ENCODE measurements around the gene APC. TPM values are rescaled to one million over a fixed set of nuclear protein-coding genes. Genes with fewer than 3 reads are reported as not detected.

The APC gene
- total and polyA plus RNA-seq, 2 donors (not counting 3 experiments of a cell fraction or from before 2014, with no cell fraction given), result 11.2 to 39.6 TPM

- Histone ChIP-seq H3K9me1 (replicated peaks; ENCODE audit: control insufficient read depth, extremely low read depth, insufficient read depth, low read length) (no peaks in the 10 kb centered on the region), H4K20me1 (replicated peaks; ENCODE audit: control insufficient read depth, extremely low read depth, insufficient read depth, low read length) (no peaks in the 10 kb centered on the region), H3K4me1 (ENCODE audit: control insufficient read depth, extremely low read depth, insufficient read depth, low read length) (no peaks in the 10 kb centered on the region), H3K9ac (replicated peaks; ENCODE audit: extremely low read depth, insufficient read depth, low read length) (no peak overlapping the region), H3K27me3 (ENCODE audit: control insufficient read depth in 2 of 2, insufficient read depth in 2 of 2, low read length in 2 of 2) (no peaks in the 10 kb centered on the region), H2AFZ (ENCODE audit: low read depth, low read length) (no peak overlapping the region), H3K4me2 (ENCODE audit: insufficient read depth, low read length) (no peak overlapping the region), H3K36me3 (ENCODE audit: control insufficient read depth in 2 of 2, extremely low read depth in 1 of 2, insufficient read depth in 2 of 2, low read length in 2 of 2) (no peaks in the 10 kb centered on the region), H3K79me2 (ENCODE audit: control insufficient read depth, insufficient read depth, low read length) (no peaks in the 10 kb centered on the region), H3K9me3 (replicated peaks; ENCODE audit: control insufficient read depth, insufficient read depth, low read length) (no peaks in the 10 kb centered on the region), H3K4me3 (replicated peaks in 1 of 3; ENCODE audit: insufficient read depth in 1 of 3, low read depth in 1 of 3, low read length in 3 of 3) (no peak overlapping the region), H3K27ac (ENCODE audit: insufficient read depth, low read depth, low read length) (no peak overlapping the region)
- DNase-seq (ENCODE audit: low read depth, low spot score) (no peak), FAIRE-seq (no peak)
- dilution Hi-C loops (cut with MboI; ENCODE audit: extremely low pct_ligation_motif_present, low sequenced_read_pairs) (no loop called here), intact Hi-C loops (cut with micrococcal nuclease) (loop anchor here (10.0 kb wide), 1 partner anchor 143 kb away; no protein-coding TSS in a partner anchor)
- ChIA-PET POLR2A (no interaction called here), CTCF (interaction anchor here (0.9 to 2.0 kb wide), 5 partner anchors 11 to 151 kb away, joined by 3 to 13 read pairs (median 3); no protein-coding TSS in a partner anchor)
- TF ChIP-seq FOS (IDR thresholded peaks at IDR 0.05; ENCODE audit: borderline replicate concordance, insufficient read depth, low read length) (no peak), MAX (IDR thresholded peaks at IDR 0.05; ENCODE audit: insufficient read depth, insufficient read length) (no peak), JUN (IDR thresholded peaks at IDR 0.05; ENCODE audit: borderline replicate concordance, insufficient read depth, insufficient read length, low read depth) (no peak), POLR2A (IDR thresholded peaks at IDR 0.05; ENCODE audit: low read depth, low read length) (no peak), POLR2AphosphoS5 (IDR thresholded peaks at IDR 0.05; ENCODE audit: insufficient read depth, low read depth, low read length) (no peak), EZH2 (IDR thresholded peaks at IDR 0.05; ENCODE audit: borderline replicate concordance, low read depth, low read length, severe bottlenecking) (no peak), MYC (IDR thresholded peaks at IDR 0.05; ENCODE audit: low read depth, low read length) (no peak), GATA2 (IDR thresholded peaks at IDR 0.05; ENCODE audit: insufficient read depth, insufficient read length, low read depth, low read length) (no peak), CTCF (IDR thresholded peaks at IDR 0.05; ENCODE audit: extremely low read depth in 1 of 2, insufficient read depth in 1 of 2, low read depth in 1 of 2, low read length in 2 of 2) (no peak)
- BruUV-seq (replicated peaks), result no TSS peak
Observed at GRCh38 chr5:112697833-112698232, 39.9 kb upstream of the APC start.

Measured in endothelial cell of umbilical vein (primary cell).